Measurements from ENCODE around the gene SFTPA2.
"Not testable (repeated sequence)": the region's sequence is repeated elsewhere in the genome, so short reads cannot be mapped to it uniquely, and the experiment has no call there.

The SFTPA2 gene

GRCh38 chr10:79556961-79557360 is 3.2 kb downstream of the SFTPA2 start:
- DNase-seq: not testable (repeated sequence)

DNA sequence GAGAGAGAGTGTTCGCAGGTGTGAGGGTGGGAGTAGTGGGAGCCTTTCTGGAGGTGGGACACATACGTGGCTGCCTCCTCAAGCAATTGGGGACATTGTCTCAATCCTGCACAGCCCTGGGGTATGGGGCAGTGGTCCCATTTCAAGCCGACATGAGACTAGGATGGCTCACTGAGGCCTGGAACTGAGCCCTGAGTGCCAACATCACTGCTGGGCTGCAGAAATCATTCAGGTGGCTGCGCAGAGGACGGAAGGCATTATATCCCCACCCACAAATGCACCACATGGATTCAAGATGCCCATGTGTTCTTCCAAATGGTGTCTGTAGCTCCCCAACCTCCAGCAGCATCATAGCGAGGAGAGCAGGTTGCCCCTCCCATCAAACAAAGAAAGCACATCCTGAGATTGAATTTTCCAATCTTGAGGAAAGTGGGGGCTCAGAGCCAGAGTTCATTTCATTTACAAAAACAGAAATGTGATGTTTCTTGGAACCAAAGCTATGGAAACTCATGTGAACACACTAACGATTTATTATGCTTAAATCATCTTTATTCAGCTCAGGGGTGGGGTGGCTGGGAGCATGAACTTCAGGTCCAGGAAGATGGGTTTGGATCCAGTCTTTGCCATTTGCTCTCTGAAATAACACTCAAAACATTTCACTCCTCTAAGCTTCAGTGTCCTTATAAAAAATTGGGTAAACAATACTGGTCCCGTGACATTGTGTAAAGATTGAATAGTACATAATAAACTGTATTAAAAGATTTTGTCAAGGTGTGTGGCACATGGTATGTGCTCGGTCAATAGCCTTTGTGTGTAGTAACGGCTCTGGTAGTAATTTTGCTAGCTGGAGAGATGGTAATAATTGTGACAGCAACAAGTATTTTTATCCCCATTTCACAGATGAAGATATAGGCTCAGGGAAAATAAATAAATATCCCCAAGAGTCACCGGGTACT is 4.6 kb downstream of the SFTPA2 start:
- no peak for DNase-seq

DNA sequence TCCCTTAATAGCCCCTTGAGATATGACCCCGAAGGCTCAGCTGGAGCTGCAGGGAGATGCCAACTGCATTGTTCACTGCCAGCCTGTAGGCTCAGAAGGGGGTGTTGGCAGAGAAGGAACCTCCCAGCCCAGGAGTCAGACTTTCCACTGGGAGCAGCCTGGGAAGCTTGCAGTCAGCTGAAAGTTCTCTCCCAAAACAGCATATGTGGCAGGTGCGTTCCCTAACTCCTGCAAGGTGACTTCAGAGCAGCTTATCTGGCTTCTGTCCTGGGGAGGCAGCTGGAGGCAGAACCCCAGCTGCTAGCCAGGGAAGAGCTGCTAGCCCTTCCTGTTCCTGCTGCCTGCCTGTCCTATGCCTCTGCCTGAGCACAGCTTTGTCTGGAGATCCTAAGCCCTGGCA is 8.1 kb downstream of the SFTPA2 start:
- DNase-seq: no peak

- no peak for DNase-seq
Measured at GRCh38 chr10:79547973-79548372, 12.2 kb downstream of the SFTPA2 start.

GRCh38 chr10:79547128-79547527 is 13.1 kb downstream of the SFTPA2 start:
- not testable (repeated sequence) for DNase-seq

DNA sequence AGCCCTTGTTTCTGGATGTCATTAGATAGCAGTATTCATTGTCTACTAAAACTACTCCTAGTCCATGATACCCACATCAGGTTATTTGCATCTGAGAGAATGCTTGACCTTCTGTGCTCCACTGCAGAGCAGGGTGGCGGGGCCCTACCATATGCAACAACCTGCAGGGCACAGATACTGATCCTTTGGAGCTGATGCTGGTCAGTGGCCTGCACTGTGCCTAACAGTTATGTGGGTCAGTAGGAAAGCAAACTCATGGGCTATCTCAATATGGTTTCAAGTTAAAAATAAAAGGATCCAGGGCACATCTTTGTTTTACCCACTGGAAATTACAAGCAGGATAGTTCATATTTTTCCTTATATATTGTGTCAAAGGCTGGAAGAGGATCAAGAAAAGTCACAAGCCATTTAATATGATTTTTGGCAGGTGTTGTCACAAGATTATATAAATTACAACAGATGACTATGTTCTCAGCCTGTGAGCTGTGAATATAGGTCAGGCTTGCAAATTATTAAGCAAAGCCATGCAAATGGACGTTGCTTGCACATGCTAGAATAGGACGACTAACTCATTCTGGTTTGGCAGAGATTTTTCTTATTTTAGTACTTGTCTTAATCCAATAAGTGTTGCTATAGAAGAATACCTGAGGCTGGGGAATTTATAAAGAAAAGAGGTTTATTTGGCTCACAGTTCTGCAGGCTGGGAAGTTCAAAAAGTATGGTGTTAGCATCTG is 15.1 kb downstream of the SFTPA2 start:
- not testable (repeated sequence) for DNase-seq

DNA sequence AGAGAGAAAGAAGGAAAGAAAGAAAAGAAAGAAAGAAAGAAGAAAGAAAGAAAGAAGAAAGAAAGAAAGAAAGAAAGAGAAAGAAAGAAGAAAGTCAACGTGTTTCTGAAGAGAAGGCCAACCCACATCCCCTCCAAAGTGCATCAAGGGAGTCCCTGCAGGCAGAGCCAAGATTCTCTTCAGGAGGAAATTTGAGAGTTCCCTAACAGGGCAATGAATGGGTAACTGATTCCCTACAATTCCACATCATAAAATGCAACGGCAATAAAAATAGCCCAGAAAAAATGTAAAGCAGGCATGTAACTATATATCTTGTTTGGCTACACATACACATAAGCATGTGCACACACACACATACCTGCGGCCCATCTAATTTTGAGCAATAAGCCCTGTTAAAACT is 15.8 kb downstream of the SFTPA2 start:
- not testable (repeated sequence) for DNase-seq

- DNase-seq: no peak
Measured at GRCh38 chr10:79542626-79543025, 17.6 kb downstream of the SFTPA2 start.

DNA sequence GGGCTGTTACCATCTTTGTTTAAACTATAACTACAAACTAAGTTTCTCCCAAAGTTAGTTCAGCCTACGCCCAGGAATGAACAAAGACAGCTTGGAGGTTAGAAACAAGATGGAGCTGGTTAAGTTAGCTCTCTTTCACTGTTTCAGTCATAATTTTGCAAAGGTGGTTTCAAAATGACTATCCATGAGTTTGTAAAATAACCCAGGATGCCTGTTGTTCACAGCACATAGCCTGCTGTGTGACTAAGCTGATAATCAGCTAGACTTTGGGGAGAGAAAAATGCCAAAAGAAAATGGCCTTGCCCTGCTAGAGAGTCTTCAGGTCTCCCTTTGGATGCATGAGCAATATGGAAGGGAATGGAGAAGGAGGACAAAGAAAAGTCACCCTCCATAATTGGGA is 19.3 kb downstream of the SFTPA2 start:
- DNase-seq: not testable (repeated sequence)

- not testable (repeated sequence) for DNase-seq
Measured at GRCh38 chr10:79538311-79538710, 21.9 kb downstream of the SFTPA2 start.

DNA sequence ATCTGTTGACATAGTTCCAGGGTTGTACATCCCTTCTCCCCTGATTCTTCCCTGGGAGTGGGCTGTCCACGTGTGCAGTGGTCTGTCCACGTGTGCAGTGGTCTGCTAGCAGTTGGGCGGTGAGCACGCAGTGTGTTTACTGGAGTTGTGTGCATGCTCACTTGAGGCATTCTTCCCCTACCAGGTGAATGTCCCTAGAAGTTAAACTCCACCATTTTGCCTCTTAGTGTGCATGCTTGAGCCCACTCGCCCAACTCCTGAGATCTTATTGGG is 26.4 kb downstream of the SFTPA2 start:
- not testable (repeated sequence) for DNase-seq

DNA sequence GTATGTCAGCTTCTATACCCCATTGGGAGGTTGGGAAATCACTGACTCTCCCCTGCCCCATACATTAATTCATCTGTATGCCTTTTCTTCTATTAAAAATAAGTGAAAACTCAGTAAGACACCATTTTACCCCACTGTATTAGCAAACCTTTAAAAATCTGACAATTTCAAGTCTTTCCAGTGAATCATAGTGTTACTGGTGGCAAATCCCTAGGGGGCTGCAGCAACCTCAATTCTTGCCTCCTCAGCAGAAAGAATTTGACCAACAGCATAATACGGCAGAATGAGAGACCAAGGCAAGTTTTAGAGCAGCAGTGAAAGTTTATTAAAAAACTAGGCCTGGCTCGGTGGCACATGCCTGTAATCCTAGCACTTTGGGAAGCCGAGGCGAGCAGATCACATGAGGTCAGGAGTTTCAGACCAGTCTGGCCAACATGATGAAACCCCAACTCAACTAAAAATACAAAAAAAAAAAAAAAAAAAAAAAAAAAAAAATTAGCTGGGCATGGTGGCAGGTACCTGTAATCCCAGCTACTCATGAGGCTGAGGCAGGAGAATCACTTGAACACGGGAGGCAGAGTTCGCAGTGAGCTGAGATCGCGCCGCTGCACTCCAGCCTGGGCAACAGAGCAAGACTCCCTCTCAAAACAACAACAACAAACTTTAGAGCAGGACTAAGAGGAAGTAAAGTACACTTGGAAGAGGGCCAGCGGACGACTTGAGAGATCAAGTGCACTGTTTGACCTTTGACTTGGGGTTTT is 26.9 kb downstream of the SFTPA2 start:
- not testable (repeated sequence) for DNase-seq

DNA sequence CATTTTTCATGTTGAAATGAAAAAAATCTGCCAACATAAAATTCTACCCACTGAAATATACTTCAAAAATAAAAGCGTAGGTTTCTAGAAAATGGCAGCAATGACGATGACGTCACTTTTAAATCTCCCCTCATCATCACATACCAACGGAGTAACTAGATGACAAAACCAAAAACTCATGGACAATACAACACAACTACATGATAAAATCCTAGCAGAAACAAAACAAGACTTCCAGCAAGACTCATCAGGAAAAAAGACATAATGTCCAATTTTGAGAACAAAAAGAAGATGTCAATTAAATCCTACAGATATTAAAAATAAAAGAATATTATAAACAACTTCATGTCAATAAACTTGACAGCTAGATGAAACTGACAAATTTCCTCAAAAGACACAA is 31.9 kb downstream of the SFTPA2 start:
- not testable (repeated sequence) for DNase-seq

GRCh38 chr10:79525049-79525710 is 35.0 kb downstream of the SFTPA2 start:
- DNase-seq: not testable (repeated sequence)

DNA sequence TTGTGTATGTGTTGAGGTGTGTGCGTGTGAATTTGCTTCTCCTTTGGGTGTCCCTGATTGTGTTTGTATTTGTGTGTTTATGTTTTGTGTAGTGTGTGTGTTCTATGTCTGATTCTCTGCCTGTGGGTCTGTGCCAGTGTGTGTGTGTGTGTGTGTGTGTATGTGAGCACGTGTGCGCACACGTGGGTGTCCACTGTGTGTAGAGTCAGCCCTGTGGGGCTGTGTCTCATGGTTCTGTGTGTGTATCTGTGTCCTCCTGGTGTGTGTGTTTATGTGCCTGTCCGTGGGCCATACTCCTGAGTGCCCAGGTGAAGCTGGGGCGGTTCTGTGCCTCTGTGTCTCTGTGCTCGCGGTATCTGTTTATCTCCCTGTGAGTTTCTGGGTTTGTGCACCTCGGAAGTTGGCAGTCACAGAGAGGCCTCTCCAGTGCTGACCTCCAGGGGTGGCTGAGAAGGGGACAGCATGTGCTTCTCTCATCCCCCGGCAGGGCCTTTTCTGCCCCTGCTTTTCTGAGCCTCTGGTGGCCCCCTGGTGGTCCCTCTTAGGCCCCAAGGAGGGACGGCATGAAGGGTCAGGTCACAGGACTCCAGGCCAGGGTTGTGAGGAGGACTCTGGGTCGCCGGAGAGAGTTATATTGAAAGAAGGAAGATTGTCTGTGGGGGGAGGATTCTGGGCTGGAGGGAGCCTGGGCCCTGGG is 36.9 kb downstream of the SFTPA2 start:
- not testable (repeated sequence) for DNase-seq

DNA sequence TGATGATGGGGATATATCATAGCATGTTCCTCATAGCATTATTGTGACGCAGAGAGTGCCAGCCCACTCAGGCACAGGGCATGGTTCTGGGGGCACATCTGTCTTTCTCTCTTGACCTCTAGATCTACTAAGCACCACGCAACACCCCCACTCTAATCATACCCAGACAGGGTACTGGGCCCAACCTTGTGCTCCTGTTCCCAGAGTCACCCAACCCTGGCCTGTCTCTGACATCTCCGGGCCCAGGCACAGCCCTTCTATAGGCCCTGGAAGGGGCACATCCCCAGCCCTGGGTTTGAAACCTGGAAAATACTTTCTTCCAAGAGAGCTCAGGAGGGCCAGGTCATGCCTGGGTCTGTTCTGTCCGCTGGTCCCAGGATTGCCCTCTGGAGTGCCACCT is 37.7 kb downstream of the SFTPA2 start:
- not testable (repeated sequence) for DNase-seq

GRCh38 chr10:79521751-79522150 is 38.5 kb downstream of the SFTPA2 start:
- DNase-seq: not testable (repeated sequence)

DNA sequence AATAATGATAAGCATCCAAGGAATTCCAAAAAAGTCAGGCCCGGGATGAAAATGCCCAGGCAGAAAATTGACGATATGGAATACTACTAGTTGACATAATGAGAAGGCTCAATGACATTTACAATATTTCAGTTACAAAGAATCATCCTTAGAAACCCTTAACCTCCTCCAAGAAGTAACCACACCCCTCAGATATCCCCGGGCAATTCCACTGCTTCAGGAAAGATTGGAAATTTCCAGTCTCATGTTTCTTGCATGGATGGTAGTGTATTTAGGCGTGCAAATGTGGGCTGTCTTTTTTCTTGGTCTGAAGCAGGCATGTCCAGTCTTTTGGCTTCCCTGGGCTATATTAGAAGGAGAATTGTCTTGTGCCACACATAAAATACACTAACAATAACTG is 42.6 kb downstream of the SFTPA2 start:
- not testable (repeated sequence) for DNase-seq

DNA sequence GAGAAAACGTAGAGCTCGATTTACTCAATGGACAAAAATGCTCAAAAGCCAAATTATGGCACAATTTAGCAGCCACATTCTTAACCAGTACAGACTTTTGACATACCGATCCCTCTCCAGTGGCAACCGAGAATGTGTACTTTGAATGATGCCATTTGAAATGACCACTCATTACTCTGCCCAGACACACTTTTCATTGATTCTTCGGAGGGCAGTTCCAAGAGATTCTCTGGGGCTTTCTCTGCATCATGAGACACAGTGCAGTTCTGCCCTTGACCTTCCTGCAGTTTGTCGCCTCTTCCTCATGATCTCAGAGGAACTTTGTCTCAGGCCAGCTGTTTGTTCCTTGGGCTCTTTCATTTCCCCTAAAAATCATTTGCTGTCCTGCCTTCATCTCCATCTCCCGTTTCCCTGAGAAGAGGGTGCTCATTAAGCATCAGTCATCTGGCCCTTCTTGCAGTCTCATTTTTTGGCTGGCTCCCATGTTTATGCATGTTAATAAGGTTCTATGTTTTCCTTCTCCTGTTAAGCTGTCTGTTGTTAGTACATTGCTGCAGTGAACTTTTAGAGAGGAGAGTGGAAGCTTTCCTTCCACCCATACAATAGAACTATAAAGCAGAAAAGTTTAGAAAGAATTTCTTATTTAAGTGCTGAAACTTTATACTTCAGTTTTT is 43.5 kb downstream of the SFTPA2 start:
- DNase-seq: not testable (repeated sequence)

DNA sequence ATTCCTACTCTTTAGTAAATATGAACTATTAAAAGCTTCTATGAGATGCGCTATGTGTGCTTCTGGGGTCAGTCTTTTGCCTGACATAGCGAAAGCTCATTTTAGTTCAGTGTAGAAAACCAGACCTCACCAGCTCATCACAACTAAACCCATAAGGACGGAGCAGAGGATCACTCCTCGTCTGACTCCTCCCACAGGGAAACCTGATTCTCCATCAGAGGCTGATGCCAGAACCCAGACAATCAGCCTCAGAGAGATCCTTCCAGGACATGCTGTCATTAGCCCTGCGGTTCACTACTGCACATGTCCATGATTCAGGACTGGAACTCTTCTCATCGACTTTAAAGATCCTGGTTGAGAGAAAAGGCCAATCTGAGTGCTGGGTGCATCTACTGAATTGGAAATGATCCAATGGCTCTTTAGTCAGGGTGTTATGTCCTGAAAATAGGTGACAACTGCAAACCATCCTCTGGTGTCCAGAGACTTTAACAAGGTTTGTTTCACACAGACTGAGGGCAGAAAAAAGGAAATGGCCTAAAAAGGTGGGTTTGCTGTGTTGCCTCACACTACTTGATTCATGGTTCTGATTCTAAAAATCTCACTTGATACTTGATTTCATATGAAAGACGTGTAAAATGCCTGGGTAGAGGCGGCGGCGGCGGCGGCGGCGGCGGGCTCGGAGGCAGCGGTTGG is 48.2 kb downstream of the SFTPA2 start, which contains the start of gene EIF5AL1:
EIF5AL1 (plus strand) TSS at position 643 of the 693 bp plus-strand sequence. CDS start 117 bp downstream, outside the sequence.
- not testable (repeated sequence) for DNase-seq

Data from NCI-H446 (cell line).